GM12801 (cell line): ENCODE measurements around the gene TNFSF8.

Source experiments
- CTCF ChIP-seq: IDR thresholded peaks from one replicate; pipeline ENCODE4 v1.5.1; 2011; ENCODE audit warnings: control low read depth; ENCODE audit not compliant: insufficient read length; ENCODE audit errors: extremely low read depth

The TNFSF8 gene

GRCh38 chr9:114930056-114930812, at the start of gene TNFSF8:
TSS of gene TNFSF8 (minus strand) at chr9:114930591. CDS start at chr9:114930303, 288 bp downstream.
- no peak for TF ChIP-seq CTCF

GRCh38 chr9:114973216-114973615, 42.8 kb upstream of the TNFSF8 start:
- TF ChIP-seq CTCF: no peak

GRCh38 chr9:114972510-114973136, 42.2 kb upstream of the TNFSF8 start:
- no peak for TF ChIP-seq CTCF

GRCh38 chr9:114969269-114969668, 38.9 kb upstream of the TNFSF8 start:
- no peak for TF ChIP-seq CTCF

GRCh38 chr9:114968671-114969070, 38.3 kb upstream of the TNFSF8 start:
- TF ChIP-seq CTCF: no peak

- no peak for TF ChIP-seq CTCF
These were observed 35.2 kb upstream of the TNFSF8 start for GRCh38 chr9:114965564-114965963.

- TF ChIP-seq CTCF: no peak
These were observed 32.4 kb upstream of the TNFSF8 start for GRCh38 chr9:114962809-114963208.
